ENCODE measurements around the gene FBXO3. TPM values are rescaled to one million over a fixed set of nuclear protein-coding genes. Genes with fewer than 3 reads are reported as not detected.

FBXO3 gene
- total RNA-seq, 4 donors from 2014 or later = 23.0 to 55.8 (median 30.8) TPM

- no peak for ATAC-seq (ENCODE audit: low FRiP score)
- no peak for TF ChIP-seq CTCF (IDR thresholded peaks at IDR 0.05)
- no peak for DNase-seq (ENCODE audit: low spot score)
These were observed 3.6 kb upstream of the FBXO3 start for GRCh38 chr11:33777906-33778305.

GRCh38 chr11:33775832-33776470 is 1.6 kb upstream of the FBXO3 start:
- no peak for ATAC-seq (ENCODE audit: low FRiP score)
- no peak for DNase-seq (ENCODE audit: low spot score)
- TF ChIP-seq CTCF (IDR thresholded peaks at IDR 0.05) = no peak

- DNase-seq (ENCODE audit: low spot score) (no peak), ATAC-seq (ENCODE audit: low FRiP score) (no peak)
- TF ChIP-seq CTCF (IDR thresholded peaks at IDR 0.05) = no peak
These were observed 1.1 kb upstream of the FBXO3 start for GRCh38 chr11:33775467-33775807.

GRCh38 chr11:33774736-33775466 is 581 bp upstream of the FBXO3 start:
- ATAC-seq (ENCODE audit: low FRiP score) = peak; percentile 26

GRCh38 chr11:33773404-33773986 is 825 bp downstream of the FBXO3 start:
- peak; percentile 18 for ATAC-seq (ENCODE audit: low FRiP score)

More at GRCh38 chr11:33774736-33775466, 581 bp upstream of the FBXO3 start:
- DNase-seq (ENCODE audit: low spot score) = no peak
- no peak for TF ChIP-seq CTCF (IDR thresholded peaks at IDR 0.05)

GRCh38 chr11:33772870-33773269 is 1.4 kb downstream of the FBXO3 start:
- no peak for TF ChIP-seq CTCF (IDR thresholded peaks at IDR 0.05)
- DNase-seq (ENCODE audit: low spot score) (no peak), ATAC-seq (ENCODE audit: low FRiP score) (no peak)

More at GRCh38 chr11:33773404-33773986, 825 bp downstream of the FBXO3 start:
- no peak for TF ChIP-seq CTCF (IDR thresholded peaks at IDR 0.05)
- no peak for DNase-seq (ENCODE audit: low spot score)
